Measurements from ENCODE around the gene BRWD1.

GRCh38 chr21:39181205-39181818 lies 132.1 kb downstream of the BRWD1 start:
- TF ChIP-seq ZBTB43 (CRISPR knock-in tag; conservative IDR thresholded peaks at IDR 0.05) (no peak), ESRRA (CRISPR knock-in tag; IDR thresholded peaks at IDR 0.05; ENCODE audit: low read depth) (no peak), GLI4 (CRISPR knock-in tag; IDR thresholded peaks at IDR 0.05; ENCODE audit: borderline replicate concordance) (no peak), ZFYVE20 (CRISPR knock-in tag; IDR thresholded peaks at IDR 0.05; ENCODE audit: borderline replicate concordance, low read depth) (no peak), CHD2 (IDR thresholded peaks at IDR 0.05; ENCODE audit: low read depth, low read length) (no peak), CTCF (CRISPR knock-in tag; IDR thresholded peaks at IDR 0.05) (no peak), MED1 (CRISPR knock-in tag; IDR thresholded peaks at IDR 0.05) (no peak), POLR2A (IDR thresholded peaks at IDR 0.05; ENCODE audit: insufficient read depth in 1 of 2, low read depth in 2 of 2, low read length in 2 of 2) (no peak), HNF4A (CRISPR knock-in tag; IDR thresholded peaks at IDR 0.05) (no peak), TAF1 (CRISPR knock-in tag; IDR thresholded peaks at IDR 0.05) (no peak), GATAD2A (CRISPR knock-in tag; IDR thresholded peaks at IDR 0.05) (no peak)
